IMR-90 (cell line): ENCODE measurements around the gene DOCK9. TPM values are rescaled to one million over a fixed set of nuclear protein-coding genes. Genes with fewer than 3 reads are reported as not detected.

Experiments
- ATAC-seq: fragments of 200-7000 bp; cut with Tn5 transposase; 2 replicates; pipeline ENCODE4 v1.9.1; 2020; ENCODE audit warnings: low read depth, mild to moderate bottlenecking, moderate library complexity
- BruUV-seq: library from RNA; stranded (reverse); fragments of 400-500 nt; replicated peaks from 2 replicates; lab custom pipeline; 2021; lab: Mats Ljungman, UMichigan
- CTCF ChIA-PET: fragments of 300-600 bp; formaldehyde crosslinking; extraction: SDS; loops from one replicate; lab custom pipeline; 2021; ENCODE audit warnings: antibody characterized with exemption; lab: Yijun Ruan, JAX
- POLR2A ChIA-PET: fragments of 300-600 bp; sonication (Branson Sonifier 250); formaldehyde crosslinking; loops from one replicate; lab custom pipeline; 2022; ENCODE audit warnings: antibody characterized with exemption; ENCODE audit not compliant: unreplicated experiment; lab: Charles Lee
- DNase-seq: peaks from one replicate; pipeline ENCODE4 v3.0.0; 2013
- H2AFZ ChIP-seq: replicated peaks from 2 replicates; pipeline ENCODE3; 2013; ENCODE audit warnings: low read length, mild to moderate bottlenecking; ENCODE audit not compliant: poor library complexity
- H2AK5ac ChIP-seq: 2 replicates; pipeline ENCODE4 v1.6.1; 2013; ENCODE audit warnings: low read depth, low read length, inconsistent platforms
- H2AK9ac ChIP-seq: replicated peaks from 2 replicates; pipeline ENCODE3; 2013; ENCODE audit warnings: mild to moderate bottlenecking, low read depth, low read length, moderate library complexity; ENCODE audit not compliant: poor library complexity
- H2BK120ac ChIP-seq: 2 replicates; pipeline ENCODE4 v1.6.1; 2013; ENCODE audit warnings: low read depth, low read length, inconsistent platforms
- H2BK15ac ChIP-seq: 3 replicates; pipeline ENCODE4 v1.6.1; 2013; ENCODE audit warnings: low read depth, low read length, inconsistent platforms
- H2BK20ac ChIP-seq: 2 replicates; pipeline ENCODE4 v1.6.1; 2013; ENCODE audit warnings: low read depth, mild to moderate bottlenecking, inconsistent platforms, low read length, moderate library complexity
- H2BK5ac ChIP-seq: 2 replicates; pipeline ENCODE4 v1.6.1; 2013; ENCODE audit warnings: mild to moderate bottlenecking, low read depth, low read length, inconsistent platforms; ENCODE audit not compliant: poor library complexity, severe bottlenecking
- H3K14ac ChIP-seq: replicated peaks from 2 replicates; pipeline ENCODE4 v1.6.1; 2013; ENCODE audit warnings: low read depth, low read length, inconsistent platforms
- H3K18ac ChIP-seq: 2 replicates; pipeline ENCODE4 v1.6.1; 2013; ENCODE audit warnings: low read depth, low read length, control low read depth
- H3K23ac ChIP-seq: 2 replicates; pipeline ENCODE4 v1.6.1; 2013; ENCODE audit warnings: low read depth, low read length, inconsistent platforms
- H3K27ac ChIP-seq: 2 replicates; pipeline ENCODE4 v1.5.1; 2013; ENCODE audit warnings: mild to moderate bottlenecking, control low read depth, low read length; ENCODE audit not compliant: insufficient read depth
- H3K27me3 ChIP-seq: 2 replicates; pipeline ENCODE4 v1.6.1; 2013; ENCODE audit warnings: low read length; ENCODE audit not compliant: control insufficient read depth, insufficient read depth
- H3K36me3 ChIP-seq: 2 replicates; pipeline ENCODE4 v1.6.1; 2013; ENCODE audit warnings: low read length, mixed read lengths; ENCODE audit not compliant: control insufficient read depth, insufficient read depth
- H3K4ac ChIP-seq: 2 replicates; pipeline ENCODE4 v1.6.1; 2013; ENCODE audit warnings: low read depth, low read length, inconsistent platforms
- H3K4me1 ChIP-seq: 2 replicates; pipeline ENCODE4 v1.6.1; 2013; ENCODE audit warnings: low read length, mixed read lengths; ENCODE audit not compliant: control insufficient read depth, insufficient read depth
- H3K4me2 ChIP-seq: 2 replicates; pipeline ENCODE4 v1.6.1; 2013; ENCODE audit warnings: low read depth, mild to moderate bottlenecking, control low read depth, low read length, moderate library complexity
- H3K4me3 ChIP-seq: 2 replicates; pipeline ENCODE4 v1.5.1; 2013; ENCODE audit warnings: low read depth, mild to moderate bottlenecking, control low read depth, low read length, moderate library complexity; ENCODE audit not compliant: insufficient read depth
- H3K56ac ChIP-seq: 2 replicates; pipeline ENCODE4 v1.6.1; 2013; ENCODE audit warnings: low read length, inconsistent platforms; ENCODE audit not compliant: insufficient read depth; ENCODE audit errors: extremely low read depth
- H3K79me1 ChIP-seq, 2 experiments: 2 replicates each; pipeline ENCODE4 v1.6.1; 2013; ENCODE audit warnings: low read length in 2 of 2, inconsistent platforms in 1 of 2, low read depth in 1 of 2
- H3K9ac ChIP-seq: 2 replicates; pipeline ENCODE4 v1.6.1; 2013; ENCODE audit warnings: low read depth, low read length, control low read depth
- H3K9me1 ChIP-seq: 2 replicates; pipeline ENCODE4 v1.6.1; 2013; ENCODE audit warnings: low read length, inconsistent platforms; ENCODE audit not compliant: insufficient read depth
- H3K9me3 ChIP-seq: 2 replicates; pipeline ENCODE4 v1.6.1; 2013; ENCODE audit warnings: low read length; ENCODE audit not compliant: control insufficient read depth, insufficient read depth
- H4K20me1 ChIP-seq: 2 replicates; pipeline ENCODE4 v1.6.1; 2013; ENCODE audit warnings: low read length, inconsistent platforms; ENCODE audit not compliant: insufficient read depth
- H4K5ac ChIP-seq: 2 replicates; pipeline ENCODE4 v1.6.1; 2013; ENCODE audit warnings: mild to moderate bottlenecking, low read depth, low read length, control low read depth
- H4K8ac ChIP-seq, 2 experiments: 2 replicates each; pipeline ENCODE4 v1.6.1; 2013; ENCODE audit warnings: low read depth in 2 of 2, low read length in 2 of 2, control low read depth in 1 of 2, inconsistent platforms in 1 of 2
- H4K91ac ChIP-seq: 2 replicates; pipeline ENCODE4 v1.6.1; 2013; ENCODE audit warnings: low read depth, low read length, inconsistent platforms; ENCODE audit not compliant: insufficient read depth
- BHLHE40 ChIP-seq: fragments of 150-350 bp; IDR thresholded peaks from 2 replicates; pipeline ENCODE4 v1.6.1; 2016; ENCODE audit warnings: mild to moderate bottlenecking, low read depth, low read length
- CEBPB ChIP-seq: IDR thresholded peaks from 2 replicates; pipeline ENCODE4 v1.6.1; 2012; ENCODE audit warnings: low read depth, low read length, improper control_type of control experiment
- CHD1 ChIP-seq: IDR thresholded peaks from 2 replicates; pipeline ENCODE4 v1.6.1; 2012; ENCODE audit warnings: low read depth, low read length, improper control_type of control experiment
- CTCF ChIP-seq: conservative IDR thresholded peaks from 2 replicates; pipeline ENCODE4 v1.5.1; 2012; ENCODE audit warnings: mild to moderate bottlenecking, low read depth, low read length, improper control_type of control experiment
- FOS ChIP-seq: fragments of 150-350 bp; IDR thresholded peaks from 2 replicates; pipeline ENCODE4 v1.6.1; 2016; ENCODE audit warnings: low read depth, low read length
- MAFK ChIP-seq: IDR thresholded peaks from 2 replicates; pipeline ENCODE4 v1.6.1; 2012; ENCODE audit warnings: low read depth, low read length, improper control_type of control experiment
- MAZ ChIP-seq: IDR thresholded peaks from 2 replicates; pipeline ENCODE4 v1.6.1; 2012; ENCODE audit warnings: low read depth, mild to moderate bottlenecking, low read length, improper control_type of control experiment, moderate library complexity, borderline replicate concordance
- MXI1 ChIP-seq: IDR thresholded peaks from 2 replicates; pipeline ENCODE4 v1.6.1; 2012; ENCODE audit warnings: low read depth, mild to moderate bottlenecking, low read length, moderate library complexity, borderline replicate concordance
- NFE2L2 ChIP-seq: fragments of 150-350 bp; IDR thresholded peaks from 2 replicates; pipeline ENCODE4 v1.6.1; 2016; ENCODE audit warnings: low read depth, mild to moderate bottlenecking, low read length
- POLR2A ChIP-seq: IDR thresholded peaks from 2 replicates; pipeline ENCODE4 v1.6.1; 2012; ENCODE audit warnings: mild to moderate bottlenecking, low read depth, low read length
- RAD21 ChIP-seq: IDR thresholded peaks from 2 replicates; pipeline ENCODE4 v1.6.1; 2012; ENCODE audit warnings: low read length, improper control_type of control experiment
- RCOR1 ChIP-seq: IDR thresholded peaks from 2 replicates; pipeline ENCODE4 v1.6.1; 2012; ENCODE audit warnings: mild to moderate bottlenecking, low read length, improper control_type of control experiment; ENCODE audit not compliant: insufficient replicate concordance
- RFX5 ChIP-seq: IDR thresholded peaks from 2 replicates; pipeline ENCODE4 v1.8.0; 2012; ENCODE audit warnings: low read depth, mild to moderate bottlenecking, low read length, moderate library complexity
- SMC3 ChIP-seq: fragments of 150-350 bp; IDR thresholded peaks from 2 replicates; pipeline ENCODE4 v1.6.1; 2016; ENCODE audit warnings: low read depth, mild to moderate bottlenecking, antibody characterized with exemption, low read length, moderate library complexity
- WGBS, 2 experiments: methylation state at CpG; one replicate each; pipeline versions ENCODE4 v1.1.5 to v1.1.7; 2013; ENCODE audit warnings: missing lambda C conversion rate in 2 of 2; ENCODE audit not compliant: insufficient read length in 1 of 2; ENCODE audit errors: extremely low coverage in 2 of 2; 5-methylcytosine and 5-hydroxymethylcytosine counted together
- dilution Hi-C: fragments of 300-500 bp; cut with HindIII; formaldehyde crosslinking; loops from one replicate; pipeline ENCODE4 v1.14.3; 2018; ENCODE audit warnings: low sequenced_read_pairs; ENCODE audit not compliant: unreplicated experiment
- in situ Hi-C: fragments of 300-500 bp; cut with MboI; formaldehyde crosslinking; loops from 3 replicates; pipeline ENCODE4 v1.14.3; 2019; ENCODE audit warnings: low sequenced_read_pairs, inconsistent platforms, mixed read lengths
- intact Hi-C: fragments of 100-400 bp; cut with micrococcal nuclease; formaldehyde crosslinking; loops from 2 replicates; pipeline ENCODE4 v1.10.0; 2022
- polyA plus RNA-seq, 3 experiments: library from polyadenylated mRNA; depleted of rRNA; stranded (reverse); fragments of >200 nt; gene quantifications; 2 replicates each; pipeline ENCODE4 v1.2.3, GENCODE V29; 2012; ENCODE audit warnings: low replicate concordance in 1 of 3
- total RNA-seq: library from RNA; depleted of rRNA; stranded (reverse); fragments of >200 nt; gene quantifications from 2 replicates; pipeline ENCODE4 v1.2.3, GENCODE V29; 2012
- TF ChIP-seq, protein P1 (sequence below): fragments of 150-350 bp; IDR thresholded peaks from 2 replicates; pipeline ENCODE4 v1.6.1; 2016; ENCODE audit warnings: low read depth, mild to moderate bottlenecking, low read length, moderate library complexity, borderline replicate concordance
- TF ChIP-seq, protein P2 (sequence below): fragments of 150-350 bp; IDR thresholded peaks from 2 replicates; pipeline ENCODE4 v1.6.1; 2017; ENCODE audit warnings: mild to moderate bottlenecking, antibody characterized with exemption, low read length, low read depth

Gene DOCK9
- total and polyA plus RNA-seq, 2 of the 4 experiments (the other 2 are of a cell fraction) = 4.8 to 7.2 TPM

- POLR2A ChIA-PET = no interaction called here
- Histone ChIP-seq H3K14ac (no peak overlapping the region), H4K20me1 (no peaks in the 10 kb centered on the region), H3K56ac (no peak overlapping the region), H4K5ac (no peak overlapping the region), H4K8ac (no peak overlapping the region), H3K9ac (no peak overlapping the region), H3K4ac (no peak overlapping the region), H3K4me3 (no peak overlapping the region), H3K79me1 (no peaks in the 10 kb centered on the region), H2AK5ac (no peak overlapping the region), H3K9me1 (no peaks in the 10 kb centered on the region), H3K4me1 (no peaks in the 10 kb centered on the region), H3K27me3 (peaks cover 43% of the 10 kb centered on the region), H3K36me3 (no peaks in the 10 kb centered on the region), H3K9me3 (peaks cover 2% of the 10 kb centered on the region; the same call in 1 of the 2 replicates), H3K27ac (no peak overlapping the region), H2AFZ (no peak overlapping the region), H3K4me2 (no peak overlapping the region), H2BK5ac (no peak overlapping the region), H2BK20ac (no peak overlapping the region), H4K91ac (no peak overlapping the region), H2AK9ac (no peak overlapping the region), H3K23ac (no peak overlapping the region), H2BK15ac (no peak overlapping the region), H3K18ac (no peak overlapping the region), H2BK120ac (no peak overlapping the region)
- TF ChIP-seq FOS = no peak
- TF ChIP-seq NFE2L2 = no peak
- no peak for TF ChIP-seq CTCF
- TF ChIP-seq CEBPB = no peak
- no peak for TF ChIP-seq SMC3
- no peak for TF ChIP-seq RCOR1
- TF ChIP-seq, protein P1, sequence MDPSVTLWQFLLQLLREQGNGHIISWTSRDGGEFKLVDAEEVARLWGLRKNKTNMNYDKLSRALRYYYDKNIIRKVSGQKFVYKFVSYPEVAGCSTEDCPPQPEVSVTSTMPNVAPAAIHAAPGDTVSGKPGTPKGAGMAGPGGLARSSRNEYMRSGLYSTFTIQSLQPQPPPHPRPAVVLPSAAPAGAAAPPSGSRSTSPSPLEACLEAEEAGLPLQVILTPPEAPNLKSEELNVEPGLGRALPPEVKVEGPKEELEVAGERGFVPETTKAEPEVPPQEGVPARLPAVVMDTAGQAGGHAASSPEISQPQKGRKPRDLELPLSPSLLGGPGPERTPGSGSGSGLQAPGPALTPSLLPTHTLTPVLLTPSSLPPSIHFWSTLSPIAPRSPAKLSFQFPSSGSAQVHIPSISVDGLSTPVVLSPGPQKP = no peak
- TF ChIP-seq RAD21 = no peak
- no peak for TF ChIP-seq RFX5
- no peak for TF ChIP-seq MAZ
- TF ChIP-seq MAFK = no peak
- no peak for TF ChIP-seq BHLHE40
- no peak for TF ChIP-seq MXI1
- TF ChIP-seq POLR2A = no peak
- no peak for TF ChIP-seq CHD1
- TF ChIP-seq, protein P2, sequence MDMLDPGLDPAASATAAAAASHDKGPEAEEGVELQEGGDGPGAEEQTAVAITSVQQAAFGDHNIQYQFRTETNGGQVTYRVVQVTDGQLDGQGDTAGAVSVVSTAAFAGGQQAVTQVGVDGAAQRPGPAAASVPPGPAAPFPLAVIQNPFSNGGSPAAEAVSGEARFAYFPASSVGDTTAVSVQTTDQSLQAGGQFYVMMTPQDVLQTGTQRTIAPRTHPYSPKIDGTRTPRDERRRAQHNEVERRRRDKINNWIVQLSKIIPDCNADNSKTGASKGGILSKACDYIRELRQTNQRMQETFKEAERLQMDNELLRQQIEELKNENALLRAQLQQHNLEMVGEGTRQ = no peak
- ATAC-seq (no peak), DNase-seq (no peak)
- no TSS peak for BruUV-seq
- intact Hi-C loops (no loop called here), dilution Hi-C loops (no loop called here), in situ Hi-C loops (no loop called here)
- 92% methylated on average over 6 of the region's 10 CpGs; no CpG with 5 or more reads in 1 of the 2 experiments for WGBS, 2 experiments
- CTCF ChIA-PET = no interaction called here
These were observed 192.5 kb downstream of the DOCK9 start for GRCh38 chr13:98785405-98785804.
